ENCODE data around the gene RFC5. TPM values are rescaled to one million over a fixed set of nuclear protein-coding genes. Genes with fewer than 3 reads are reported as not detected.
A peak's percentile ranks its signal among the peaks of the same experiment; 100 is the strongest.

RFC5 gene
- total RNA-seq, 1 experiment from 2014 or later, result 62.1 TPM

DNA sequence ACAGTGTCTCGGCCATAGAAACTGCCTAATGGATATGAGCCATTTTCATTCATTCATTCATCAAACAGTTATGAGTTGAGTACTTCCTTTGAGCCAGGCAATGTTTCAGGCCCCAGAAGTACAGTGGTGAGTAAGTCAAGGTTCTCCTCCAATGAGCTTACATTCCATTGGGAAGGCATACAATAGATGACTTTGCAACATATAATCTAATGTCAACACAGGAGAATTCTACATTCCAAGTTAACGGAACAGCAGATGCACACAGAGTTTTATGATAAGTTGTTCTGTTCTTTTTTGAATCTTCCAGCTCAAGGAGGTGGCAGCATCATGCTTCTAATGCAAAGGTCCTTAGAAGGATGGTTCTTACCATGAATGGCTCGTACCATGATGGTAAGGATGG is 3.2 kb upstream of the RFC5 start:
- intact Hi-C loops (cut with micrococcal nuclease; ENCODE audit: unreplicated experiment), result no loop called here
- Histone ChIP-seq H3K27me3 (replicated peaks; ENCODE audit: insufficient read depth, low read depth, low read length, poor library complexity) (no peaks in the 10 kb centered on the region), H3K36me3 (ENCODE audit: insufficient read depth, low read length, poor library complexity, severe bottlenecking) (no peaks in the 10 kb centered on the region), H3K9me3 (ENCODE audit: low read depth, low read length, poor library complexity, severe bottlenecking) (no peaks in the 10 kb centered on the region), H3K27ac (ENCODE audit: low read depth, low read length, poor library complexity, severe bottlenecking) (no peak overlapping the region), H3K4me3 (ENCODE audit: low read depth, low read length, poor library complexity, severe bottlenecking) (no peak overlapping the region), H3K4me1 (ENCODE audit: insufficient read depth, low read length, poor library complexity, severe bottlenecking) (peaks cover 11% of the 10 kb centered on the region)
- no TSS peak for BruUV-seq (replicated peaks)
- DNase-seq (ENCODE audit: low spot score), result no peak
- POLR2A ChIA-PET (ENCODE audit: low non-redundant PET), result no interaction called here
- CTCF ChIA-PET, result no interaction called here
- TF ChIP-seq, protein P1, sequence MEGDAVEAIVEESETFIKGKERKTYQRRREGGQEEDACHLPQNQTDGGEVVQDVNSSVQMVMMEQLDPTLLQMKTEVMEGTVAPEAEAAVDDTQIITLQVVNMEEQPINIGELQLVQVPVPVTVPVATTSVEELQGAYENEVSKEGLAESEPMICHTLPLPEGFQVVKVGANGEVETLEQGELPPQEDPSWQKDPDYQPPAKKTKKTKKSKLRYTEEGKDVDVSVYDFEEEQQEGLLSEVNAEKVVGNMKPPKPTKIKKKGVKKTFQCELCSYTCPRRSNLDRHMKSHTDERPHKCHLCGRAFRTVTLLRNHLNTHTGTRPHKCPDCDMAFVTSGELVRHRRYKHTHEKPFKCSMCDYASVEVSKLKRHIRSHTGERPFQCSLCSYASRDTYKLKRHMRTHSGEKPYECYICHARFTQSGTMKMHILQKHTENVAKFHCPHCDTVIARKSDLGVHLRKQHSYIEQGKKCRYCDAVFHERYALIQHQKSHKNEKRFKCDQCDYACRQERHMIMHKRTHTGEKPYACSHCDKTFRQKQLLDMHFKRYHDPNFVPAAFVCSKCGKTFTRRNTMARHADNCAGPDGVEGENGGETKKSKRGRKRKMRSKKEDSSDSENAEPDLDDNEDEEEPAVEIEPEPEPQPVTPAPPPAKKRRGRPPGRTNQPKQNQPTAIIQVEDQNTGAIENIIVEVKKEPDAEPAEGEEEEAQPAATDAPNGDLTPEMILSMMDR (conservative IDR thresholded peaks at IDR 0.05; ENCODE audit: low read depth, low read length), result no peak
- no peak for TF ChIP-seq EZH2 (IDR thresholded peaks at IDR 0.05; ENCODE audit: borderline replicate concordance, low read depth, low read length, poor library complexity, severe bottlenecking)

DNA sequence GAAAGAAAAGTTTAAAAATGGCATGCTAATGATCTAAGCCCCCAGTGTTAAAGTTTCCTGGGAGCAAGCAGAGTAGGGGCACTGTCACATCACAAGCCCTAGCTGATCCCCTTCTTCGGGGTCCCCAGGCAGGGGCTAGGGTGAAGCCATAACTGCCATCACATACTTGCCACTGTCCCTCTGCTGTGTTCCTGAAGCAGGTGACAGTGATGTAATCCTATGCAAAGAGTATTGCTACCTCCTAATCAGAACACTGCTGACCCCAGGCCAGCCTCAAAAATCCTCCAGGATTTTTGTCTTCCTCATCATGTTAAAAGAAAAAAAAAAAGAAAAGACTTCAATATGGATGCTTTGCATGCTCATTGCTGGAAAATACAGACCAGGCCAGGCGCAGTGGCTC is 1.2 kb upstream of the RFC5 start:
- DNase-seq (ENCODE audit: low spot score), result no peak
- BruUV-seq (replicated peaks), result no TSS peak
- TF ChIP-seq EZH2 (IDR thresholded peaks at IDR 0.05; ENCODE audit: borderline replicate concordance, low read depth, low read length, poor library complexity, severe bottlenecking), result no peak
- TF ChIP-seq, protein P1 (conservative IDR thresholded peaks at IDR 0.05; ENCODE audit: low read depth, low read length), result no peak
- H3K4me1 ChIP-seq (ENCODE audit: insufficient read depth, low read length, poor library complexity, severe bottlenecking), result peaks cover 11% of the 10 kb centered on the region
- H3K9me3 ChIP-seq (ENCODE audit: low read depth, low read length, poor library complexity, severe bottlenecking), result no peaks in the 10 kb centered on the region
- H3K27me3 ChIP-seq (replicated peaks; ENCODE audit: insufficient read depth, low read depth, low read length, poor library complexity), result no peaks in the 10 kb centered on the region
- no peak overlapping the region for H3K27ac ChIP-seq (ENCODE audit: low read depth, low read length, poor library complexity, severe bottlenecking)
- CTCF ChIA-PET, result no interaction called here
- intact Hi-C loops (cut with micrococcal nuclease; ENCODE audit: unreplicated experiment), result no loop called here
- H3K4me3 ChIP-seq (ENCODE audit: low read depth, low read length, poor library complexity, severe bottlenecking), result no peak overlapping the region
- H3K36me3 ChIP-seq (ENCODE audit: insufficient read depth, low read length, poor library complexity, severe bottlenecking), result peaks cover 17% of the 10 kb centered on the region
- POLR2A ChIA-PET (ENCODE audit: low non-redundant PET), result no interaction called here

DNA sequence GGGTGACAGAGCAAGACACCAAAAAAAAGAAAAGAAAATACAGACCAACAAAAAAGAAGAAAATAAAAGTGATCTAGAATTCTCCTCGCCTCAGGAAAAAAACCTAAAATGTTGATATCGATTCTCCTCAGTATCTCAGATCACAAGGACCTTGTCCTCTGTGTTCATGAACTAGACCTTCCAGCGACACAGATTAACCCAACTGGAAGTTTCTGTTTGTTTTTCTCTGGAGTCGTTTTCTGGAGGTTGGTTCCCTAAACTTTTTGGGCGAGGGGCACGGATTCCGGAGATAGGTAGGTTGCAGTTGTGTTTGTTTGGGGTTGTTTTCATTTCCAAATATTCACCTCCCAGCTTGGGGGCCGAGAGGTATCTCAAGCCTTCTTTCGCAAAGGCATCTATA is 559 bp upstream of the RFC5 start:
- H3K27ac ChIP-seq (ENCODE audit: low read depth, low read length, poor library complexity, severe bottlenecking), result no peak overlapping the region
- H3K4me1 ChIP-seq (ENCODE audit: insufficient read depth, low read length, poor library complexity, severe bottlenecking), result peaks cover 11% of the 10 kb centered on the region
- peaks cover 23% of the 10 kb centered on the region for H3K36me3 ChIP-seq (ENCODE audit: insufficient read depth, low read length, poor library complexity, severe bottlenecking)
- intact Hi-C loops (cut with micrococcal nuclease; ENCODE audit: unreplicated experiment), result no loop called here
- no peaks in the 10 kb centered on the region for H3K27me3 ChIP-seq (replicated peaks; ENCODE audit: insufficient read depth, low read depth, low read length, poor library complexity)
- CTCF ChIA-PET, result no interaction called here
- no TSS peak for BruUV-seq (replicated peaks)
- no peak for DNase-seq (ENCODE audit: low spot score)
- POLR2A ChIA-PET (ENCODE audit: low non-redundant PET), result interaction anchor here (0.6 kb wide), 1 partner anchor 250 kb away, joined by 3 read pairs; no protein-coding TSS in a partner anchor
- no peaks in the 10 kb centered on the region for H3K9me3 ChIP-seq (ENCODE audit: low read depth, low read length, poor library complexity, severe bottlenecking)
- peak overlapping the region; percentile 93 for H3K4me3 ChIP-seq (ENCODE audit: low read depth, low read length, poor library complexity, severe bottlenecking)
- TF ChIP-seq, protein P1 (conservative IDR thresholded peaks at IDR 0.05; ENCODE audit: low read depth, low read length), result no peak
- no peak for TF ChIP-seq EZH2 (IDR thresholded peaks at IDR 0.05; ENCODE audit: borderline replicate concordance, low read depth, low read length, poor library complexity, severe bottlenecking)
